HG03039 (cell line): ENCODE measurements around the gene GPR18.
"Not testable (repeated sequence)": the region's sequence is repeated elsewhere in the genome, so short reads cannot be mapped to it uniquely, and the experiment has no call there.

Experiments used
- ATAC-seq: cut with Tn5 transposase; IDR thresholded peaks from one replicate; pipeline ENCODE4 v1.9.1; 2021; ENCODE audit warnings: mild to moderate bottlenecking, moderate library complexity; ENCODE audit not compliant: unreplicated experiment

GPR18 gene

DNA sequence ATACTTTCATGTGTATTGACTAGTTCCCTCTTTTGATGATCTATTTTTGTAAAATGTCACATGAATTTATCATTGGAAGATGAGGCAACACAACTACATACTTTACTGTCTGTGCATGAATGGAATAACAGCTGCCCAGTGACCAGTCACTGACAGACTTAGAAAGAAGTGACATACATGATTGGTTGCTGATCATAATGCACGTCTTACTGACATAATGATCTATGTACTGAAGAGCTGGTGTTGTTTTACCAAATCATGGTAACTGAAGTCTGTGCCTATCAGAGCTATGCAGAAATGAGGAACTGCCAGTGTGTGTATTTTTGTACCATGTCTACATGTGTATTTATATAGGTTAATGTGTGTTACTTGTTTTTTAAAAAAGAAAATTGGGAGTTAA is 26.5 kb downstream of the GPR18 start:
- no peak for ATAC-seq

GRCh38 chr13:99230991-99231390 is 27.2 kb downstream of the GPR18 start:
- ATAC-seq: no peak

GRCh38 chr13:99230588-99230987 is 27.6 kb downstream of the GPR18 start:
- not testable (repeated sequence) for ATAC-seq

DNA sequence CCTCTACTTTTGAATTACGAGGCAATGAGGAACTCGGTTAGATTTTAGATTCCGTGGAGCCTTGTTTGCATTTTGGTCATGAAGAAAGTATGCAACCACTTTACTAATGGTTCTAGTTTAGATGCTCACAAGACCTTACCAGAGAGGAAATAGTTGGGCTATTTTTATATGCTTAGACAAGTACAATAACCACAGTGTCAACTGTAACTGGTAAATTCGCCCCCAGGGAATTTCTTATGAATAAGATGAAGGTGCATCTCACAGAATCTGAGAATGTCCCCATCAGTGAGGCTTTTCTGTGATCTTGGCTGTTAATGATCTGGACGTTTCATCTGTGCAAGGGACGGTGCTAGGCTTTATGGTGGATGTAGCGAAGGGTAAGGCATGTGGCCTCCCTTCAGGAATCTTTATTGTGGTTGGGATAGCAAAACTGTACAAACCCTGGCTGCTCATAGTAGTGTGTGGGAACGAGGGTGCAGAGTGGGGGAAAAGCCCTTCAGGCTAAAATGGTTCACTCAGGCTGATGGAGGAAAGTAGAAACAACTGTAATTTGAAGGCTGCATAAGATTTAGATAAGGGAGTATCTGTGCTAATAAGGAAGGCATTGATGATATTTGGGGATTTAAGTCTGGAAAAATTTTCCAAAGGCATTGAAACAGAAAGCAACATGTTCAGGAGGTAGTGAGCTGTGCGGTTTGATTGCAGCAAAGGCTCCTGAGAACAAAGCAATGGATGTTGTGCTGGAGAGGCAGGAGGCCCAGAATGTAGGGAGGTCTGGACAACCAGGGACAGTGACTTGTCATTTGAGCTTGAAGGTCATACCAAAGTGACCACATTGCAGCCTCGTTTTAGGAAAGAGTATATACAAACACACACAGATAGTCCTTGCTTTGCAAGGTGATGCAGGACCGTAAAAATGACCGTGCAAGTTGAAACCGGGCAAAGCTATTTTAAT is 29.2 kb downstream of the GPR18 start:
- peak; percentile 86 for ATAC-seq

- ATAC-seq: no peak
Observed at GRCh38 chr13:99227909-99228688, 30.1 kb downstream of the GPR18 start.

DNA sequence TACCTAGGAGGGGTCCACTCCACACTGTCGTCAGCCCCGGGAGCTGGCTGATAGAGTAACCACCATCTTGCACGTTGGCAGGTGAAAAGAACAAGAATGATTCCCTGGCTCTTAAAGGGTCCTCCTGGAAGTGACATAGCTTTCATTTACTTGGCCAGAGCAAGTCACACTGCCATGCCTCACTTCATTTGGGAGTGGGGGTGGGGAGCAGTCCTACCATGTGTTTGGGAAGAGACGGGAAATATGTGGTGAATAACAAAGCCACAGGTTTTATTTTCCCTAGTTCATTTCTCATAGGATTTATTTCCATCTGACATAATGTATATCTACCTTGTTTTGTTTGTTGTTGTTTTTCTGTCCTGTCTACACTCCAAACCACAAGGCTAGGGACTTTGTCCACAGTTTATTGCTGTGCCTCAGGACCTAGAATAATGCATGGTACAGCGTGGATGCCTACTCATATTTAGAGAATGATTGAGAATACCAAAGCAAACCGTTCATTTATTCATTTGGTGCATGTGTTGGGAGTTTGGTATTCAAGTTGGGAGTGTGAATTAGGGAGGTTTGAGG is 30.8 kb downstream of the GPR18 start:
- ATAC-seq: no peak

DNA sequence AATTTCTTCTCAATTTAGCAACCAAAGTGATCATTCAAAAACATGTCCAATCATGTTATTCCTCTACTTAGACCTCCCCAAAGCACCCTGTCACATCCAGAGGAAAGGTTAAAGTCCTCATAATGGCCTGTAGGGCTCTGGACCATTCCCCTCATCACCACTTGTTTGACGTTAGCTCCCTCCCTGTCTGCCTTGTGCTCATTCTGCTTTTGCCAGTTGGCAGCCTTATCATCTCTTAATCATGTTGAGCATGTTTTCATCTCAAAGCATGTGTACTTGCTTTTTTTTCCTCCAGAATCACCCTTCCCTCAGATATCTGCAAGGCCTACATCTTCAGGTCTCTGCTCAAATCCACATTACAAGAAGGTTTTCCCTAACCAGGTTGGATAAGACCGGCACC is 31.7 kb downstream of the GPR18 start:
- no peak for ATAC-seq

GRCh38 chr13:99225078-99225477 is 33.1 kb downstream of the GPR18 start:
- ATAC-seq: no peak

- no peak for ATAC-seq
Observed at GRCh38 chr13:99224021-99224420, 34.2 kb downstream of the GPR18 start.

- ATAC-seq: no peak
Observed at GRCh38 chr13:99223587-99223986, 34.6 kb downstream of the GPR18 start.

- ATAC-seq: no peak
Observed at GRCh38 chr13:99221567-99222239, 36.5 kb downstream of the GPR18 start.

GRCh38 chr13:99220199-99220935 is 37.8 kb downstream of the GPR18 start:
- no peak for ATAC-seq

DNA sequence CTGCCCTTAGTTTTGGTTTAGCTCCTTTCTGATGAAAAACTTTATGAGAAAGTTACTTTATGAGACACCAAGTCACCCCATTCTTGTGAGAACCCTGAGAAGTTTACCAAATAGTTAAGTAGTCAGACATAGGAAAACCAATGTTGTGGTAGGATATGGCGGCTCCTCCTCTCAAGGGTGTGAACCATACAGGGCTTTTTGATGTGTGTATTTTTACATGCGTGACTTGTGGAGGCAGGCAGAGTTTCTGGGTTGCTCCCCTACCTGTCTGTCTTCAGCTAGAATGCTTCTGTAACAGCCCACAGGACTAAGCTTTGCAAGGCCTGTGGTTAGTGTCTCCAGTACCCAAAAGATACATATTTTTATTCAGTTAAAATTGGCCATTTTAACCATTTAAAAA is 39.2 kb downstream of the GPR18 start:
- no peak for ATAC-seq

- ATAC-seq: no peak
Observed at GRCh38 chr13:99218545-99218944, 39.6 kb downstream of the GPR18 start.

DNA sequence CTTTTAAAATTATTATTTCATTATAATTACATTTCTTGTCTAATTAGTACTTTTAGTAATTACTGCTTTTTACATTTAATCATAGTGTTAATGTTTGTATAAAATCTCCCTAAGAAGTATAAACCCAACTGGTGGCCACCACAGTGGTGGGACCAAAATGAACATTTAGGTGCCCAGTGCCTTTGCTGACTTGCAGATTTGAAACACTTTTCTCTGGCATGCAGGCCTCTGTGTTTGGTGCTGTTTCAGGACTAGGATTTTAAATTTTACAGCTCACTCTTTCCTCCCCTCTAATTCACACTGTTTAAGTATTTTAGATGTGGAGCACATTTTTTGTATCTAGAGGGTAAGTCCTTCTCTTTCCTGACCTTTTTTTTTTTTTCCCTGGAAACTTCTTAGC is 40.1 kb downstream of the GPR18 start:
- no peak for ATAC-seq

DNA sequence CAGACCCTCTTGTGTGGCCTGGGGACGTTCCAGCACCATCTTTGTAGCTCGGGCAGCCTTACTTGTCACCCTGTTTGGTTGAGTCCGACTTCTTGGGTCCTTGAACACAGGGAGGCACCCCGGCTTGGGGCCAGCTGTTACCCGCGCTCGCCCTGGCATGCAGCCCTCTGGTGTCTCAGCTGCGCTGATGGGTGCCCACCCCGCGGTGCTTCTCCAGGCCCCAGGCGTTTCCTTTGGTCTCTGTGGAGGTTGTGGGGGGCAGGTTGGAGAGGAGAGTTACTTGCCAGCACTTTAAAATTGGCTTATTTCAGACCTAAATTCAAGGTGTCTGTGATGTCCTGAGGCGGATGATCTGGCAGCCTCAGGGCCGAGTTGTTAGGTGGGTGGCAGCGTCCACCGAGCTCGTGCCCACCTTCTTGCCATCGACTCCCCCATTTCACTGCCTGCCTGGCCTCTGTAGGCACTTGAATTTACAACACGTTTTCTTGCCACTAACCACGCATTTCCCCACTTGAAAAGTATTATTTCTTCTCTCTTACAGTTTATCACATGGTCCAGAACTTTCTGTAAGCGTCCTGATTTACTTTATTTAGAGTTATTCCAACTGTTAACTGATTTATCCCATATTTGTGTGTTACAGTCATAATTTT is 40.6 kb downstream of the GPR18 start:
- ATAC-seq: no peak

GRCh38 chr13:99215184-99215830 is 42.9 kb downstream of the GPR18 start:
- ATAC-seq: no peak

GRCh38 chr13:99214731-99215130 is 43.4 kb downstream of the GPR18 start:
- no peak for ATAC-seq

GRCh38 chr13:99214232-99214631 is 43.9 kb downstream of the GPR18 start:
- ATAC-seq: peak; percentile 89
